Keratinocyte (primary cell): Measurements from ENCODE around the gene DTX3. TPM values are rescaled to one million over a fixed set of nuclear protein-coding genes. Genes with fewer than 3 reads are reported as not detected.

Experiments
- DNase-seq: peaks from one replicate; pipeline ENCODE4 v3.0.0-alpha.2; 2011; ENCODE audit warnings: low read depth, missing footprints, low spot score
- FAIRE-seq: peaks from 2 replicates; lab custom pipeline; 2011; peaks lifted over from hg19 to GRCh38; lab: Jason Lieb, UNC
- H2AFZ ChIP-seq: 2 replicates; pipeline ENCODE4 v1.6.0; 2012; ENCODE audit warnings: low read length, control low read depth, inconsistent platforms; ENCODE audit not compliant: control insufficient read depth
- H3K27ac ChIP-seq: 2 replicates; pipeline ENCODE4 v1.5.1; 2011; ENCODE audit warnings: low read length; ENCODE audit not compliant: control insufficient read depth, insufficient read depth
- H3K27me3 ChIP-seq: 3 replicates; pipeline ENCODE4 v1.6.0; 2011; ENCODE audit warnings: low read length; ENCODE audit not compliant: control insufficient read depth, insufficient read depth; ENCODE audit errors: extremely low read depth
- H3K36me3 ChIP-seq, 2 experiments: 2 replicates in 1 of 2; 3 replicates in 1 of 2; pipeline ENCODE4 v1.5.1; 2011; ENCODE audit warnings: low read length in 2 of 2, mild to moderate bottlenecking in 1 of 2; ENCODE audit not compliant: control insufficient read depth in 2 of 2, insufficient read depth in 2 of 2; ENCODE audit errors: extremely low read depth in 1 of 2
- H3K4me1 ChIP-seq: 3 replicates; pipeline ENCODE4 v1.5.1; 2011; ENCODE audit warnings: low read length; ENCODE audit not compliant: control insufficient read depth, insufficient read depth; ENCODE audit errors: extremely low read depth
- H3K4me2 ChIP-seq: 3 replicates; pipeline ENCODE4 v1.6.0; 2011; ENCODE audit warnings: low read depth, low read length; ENCODE audit not compliant: control insufficient read depth, insufficient read depth; ENCODE audit errors: extremely low read depth
- H3K4me3 ChIP-seq, 3 experiments: fragments of 200-600 bp in 1 of 3; sonication (generic) in 1 of 3; 2 replicates in 2 of 3; 3 replicates in 1 of 3; pipeline ENCODE4 v1.5.1; 2011 to 2016; ENCODE audit warnings: low read length in 3 of 3, mild to moderate bottlenecking in 3 of 3, control low read depth in 2 of 3, inconsistent platforms in 1 of 3, low read depth in 1 of 3, mixed read lengths in 1 of 3, mixed run types in 1 of 3, moderate library complexity in 1 of 3; ENCODE audit not compliant: control insufficient read depth in 2 of 3, insufficient read depth in 2 of 3; ENCODE audit errors: extremely low read depth in 1 of 3
- H3K79me2 ChIP-seq: 2 replicates; pipeline ENCODE4 v1.6.0; 2012; ENCODE audit warnings: low read length; ENCODE audit not compliant: control insufficient read depth, insufficient read depth
- H3K9ac ChIP-seq: 3 replicates; pipeline ENCODE4 v1.6.0; 2011; ENCODE audit warnings: low read length; ENCODE audit not compliant: control insufficient read depth, insufficient read depth; ENCODE audit errors: extremely low read depth
- H3K9me1 ChIP-seq: 3 replicates; pipeline ENCODE4 v1.6.0; 2011; ENCODE audit warnings: low read length; ENCODE audit not compliant: control insufficient read depth, insufficient read depth; ENCODE audit errors: extremely low read depth
- H3K9me3 ChIP-seq: 2 replicates; pipeline ENCODE4 v1.5.1; 2012; ENCODE audit warnings: low read depth, low read length; ENCODE audit not compliant: control insufficient read depth
- H4K20me1 ChIP-seq: 3 replicates; pipeline ENCODE4 v1.6.0; 2011; ENCODE audit warnings: low read length; ENCODE audit not compliant: control insufficient read depth, insufficient read depth; ENCODE audit errors: extremely low read depth
- CTCF ChIP-seq, 3 experiments: IDR thresholded peaks in 1 of 3; conservative IDR thresholded peaks in 1 of 3; optimal IDR thresholded peaks in 1 of 3; 2 replicates in 2 of 3; 3 replicates in 1 of 3; pipeline versions ENCODE3 to v1.5.1; 2011; ENCODE audit warnings: low read length in 3 of 3, mild to moderate bottlenecking in 3 of 3, moderate library complexity in 2 of 3, control low read depth in 1 of 3, inconsistent platforms in 1 of 3; ENCODE audit not compliant: insufficient read depth in 2 of 3; ENCODE audit errors: extremely low read depth in 1 of 3
- EZH2 ChIP-seq: IDR thresholded peaks from one replicate; pipeline ENCODE4 v1.6.1; 2012; ENCODE audit warnings: inconsistent platforms, mild to moderate bottlenecking, low read length, moderate library complexity
- dilution Hi-C: fragments of 300-500 bp; cut with MboI; formaldehyde crosslinking; loops from one replicate; pipeline ENCODE4 v1.7.0; 2020; ENCODE audit warnings: low sequenced_read_pairs; ENCODE audit not compliant: extremely low pct_ligation_motif_present
- polyA plus RNA-seq, 5 experiments: library from polyadenylated mRNA; depleted of rRNA in 3 of 5; stranded (reverse) in 3 of 5; stranded (forward) in 1 of 5; unstranded in 1 of 5; fragments of >200 nt; gene quantifications; 1 replicate in 1 of 5; 2 replicates in 3 of 5; 3 replicates in 1 of 5; pipeline versions ENCODE4 v1.2.1 to v1.2.3, GENCODE V29; 2011 to 2012; ENCODE audit warnings: missing spikeins in 2 of 5, low read depth in 1 of 5, low replicate concordance in 1 of 5

DTX3 gene
- polyA plus RNA-seq, 1 donor (not counting 4 experiments of a cell fraction or from before 2014, with no cell fraction given), result 2.6 TPM

DNA sequence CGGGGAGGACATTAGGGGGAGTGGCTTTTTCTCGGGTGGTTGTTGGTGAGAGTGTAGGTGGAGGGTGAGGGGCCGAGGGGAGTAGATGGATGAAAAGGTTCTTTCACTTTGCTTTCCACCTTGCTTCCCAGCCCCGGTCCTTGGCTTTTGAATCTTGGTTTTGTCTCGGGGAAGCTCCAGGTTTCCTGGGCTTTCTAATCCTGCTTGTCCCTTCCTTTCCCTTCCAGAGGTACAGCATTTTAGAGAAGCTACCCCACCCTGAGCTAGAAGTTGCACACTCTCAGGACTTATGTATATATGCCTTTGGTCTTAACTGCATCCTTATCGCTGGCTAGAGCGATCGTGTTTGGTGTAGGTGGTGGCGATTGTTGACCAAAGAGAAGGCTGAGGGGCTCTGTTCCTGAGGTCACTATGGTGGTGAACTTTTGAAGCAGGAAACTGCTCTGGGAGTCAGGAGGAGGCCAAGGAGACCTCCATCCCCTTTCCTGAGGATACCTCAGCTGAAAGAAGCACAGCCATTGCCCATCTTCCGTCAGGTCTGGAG, 12.8 kb upstream of the DTX3 start:
- peak overlapping the region; percentile 83 for H3K27ac ChIP-seq
- no peaks in the 10 kb centered on the region for H4K20me1 ChIP-seq
- H2AFZ ChIP-seq, result peak overlapping the region; percentile 93
- peak overlapping the region; percentile 86 to 87 (median 86) for H3K4me3 ChIP-seq
- dilution Hi-C loops, result loop anchor here (25.0 kb wide), 1 partner anchor 145 kb away; the partner anchor contains the start of genes AGAP2 and TSPAN31
- peak overlapping the region; percentile 92 for H3K9ac ChIP-seq
- H3K9me3 ChIP-seq, result no peaks in the 10 kb centered on the region
- peaks cover 7% of the 10 kb centered on the region for H3K27me3 ChIP-seq
- TF ChIP-seq CTCF (optimal IDR thresholded peaks at IDR 0.05 in 1 of 3, IDR thresholded peaks at IDR 0.05 in 1 of 3, conservative IDR thresholded peaks at IDR 0.05 in 1 of 3; ENCODE audit: extremely low read depth in 1 of 3, insufficient read depth in 2 of 3, low read length in 3 of 3) (no peak), EZH2 (no peak)
- H3K36me3 ChIP-seq, result peaks cover 11 to 15% of the 10 kb centered on the region in 2 experiments
- H3K79me2 ChIP-seq, result peaks cover 22% of the 10 kb centered on the region
- peak overlapping the region; percentile 100 for H3K4me2 ChIP-seq
- FAIRE-seq, result peak; percentile 26
- no peak for DNase-seq
- H3K4me1 ChIP-seq, result peaks cover 22% of the 10 kb centered on the region
- peaks cover 6% of the 10 kb centered on the region for H3K9me1 ChIP-seq

DNA sequence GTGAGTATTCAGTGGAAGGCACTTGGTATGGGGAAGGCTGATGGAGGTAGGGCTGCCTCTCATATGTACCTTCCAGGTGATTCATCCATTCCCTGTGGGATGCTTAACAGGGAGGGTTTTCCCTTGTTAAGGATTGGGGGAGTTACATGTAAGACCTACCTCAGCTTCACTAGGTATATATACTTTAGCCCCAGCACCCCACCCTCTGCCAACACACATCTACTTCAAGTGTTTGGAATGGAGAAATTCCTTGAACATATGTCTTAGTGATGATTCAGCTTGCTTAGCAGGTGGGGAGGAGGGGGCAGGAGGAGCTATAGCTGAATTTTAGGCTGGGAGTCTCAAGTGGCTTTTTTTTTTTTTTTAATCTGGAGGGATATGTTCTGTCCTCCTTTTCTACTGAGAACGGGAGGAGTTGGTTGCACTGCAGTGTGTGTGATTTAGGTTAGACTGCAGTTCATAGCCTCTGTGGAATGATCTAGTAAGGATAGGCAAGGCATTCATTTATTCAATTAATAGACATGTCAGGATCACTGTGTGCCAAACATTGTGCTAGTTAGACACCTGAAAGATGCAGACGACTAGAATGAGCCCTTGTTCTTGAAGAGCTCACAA, 12.0 kb upstream of the DTX3 start:
- Histone ChIP-seq H3K4me1 (peaks cover 22% of the 10 kb centered on the region), H4K20me1 (no peaks in the 10 kb centered on the region), H3K4me3 (peak overlapping the region; percentile 86 to 87 (median 86)), H3K9ac (no peak overlapping the region), H3K9me3 (no peaks in the 10 kb centered on the region), H2AFZ (no peak overlapping the region), H3K27ac (no peak overlapping the region), H3K36me3 (peaks cover 12 to 18% of the 10 kb centered on the region in 2 experiments), H3K27me3 (peaks cover 2% of the 10 kb centered on the region), H3K79me2 (peaks cover 22% of the 10 kb centered on the region), H3K9me1 (peaks cover 6% of the 10 kb centered on the region), H3K4me2 (peak overlapping the region; percentile 100)
- dilution Hi-C loops, result loop anchor here (25.0 kb wide), 1 partner anchor 145 kb away; the partner anchor contains the start of genes AGAP2 and TSPAN31
- no peak for FAIRE-seq
- DNase-seq, result no peak
- TF ChIP-seq EZH2 (no peak), CTCF (optimal IDR thresholded peaks at IDR 0.05 in 1 of 3, IDR thresholded peaks at IDR 0.05 in 1 of 3, conservative IDR thresholded peaks at IDR 0.05 in 1 of 3; ENCODE audit: extremely low read depth in 1 of 3, insufficient read depth in 2 of 3, low read length in 3 of 3) (no peak)
